IPS-NIHi11 (cell line): ENCODE results near the gene OSBPL3.

ENCODE experiments used
- DNase-seq: peaks from one replicate; pipeline ENCODE4 v3.0.0; 2012; ENCODE audit warnings: mixed read lengths, low spot score

OSBPL3 gene

DNA sequence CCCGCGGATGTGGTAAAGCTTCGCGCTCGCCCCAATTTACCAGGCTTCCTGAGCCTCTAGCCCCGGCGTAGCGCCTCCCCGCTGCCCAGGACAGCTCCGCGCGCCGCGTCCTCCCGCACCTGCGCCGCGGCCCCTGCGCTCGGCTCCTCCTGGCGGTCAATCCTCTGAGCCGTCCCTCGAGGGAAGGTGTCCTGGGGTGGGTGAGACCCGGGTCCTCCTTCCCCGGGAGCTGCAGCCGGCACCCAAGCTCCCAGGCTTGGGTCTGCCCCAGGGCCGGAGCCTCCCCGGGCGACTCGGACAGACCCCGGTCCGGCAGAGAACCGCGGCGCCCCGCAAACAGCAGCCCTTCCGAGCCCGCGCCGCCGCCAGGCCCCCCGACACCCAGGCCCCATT, 512 bp downstream of the OSBPL3 start:
- DNase-seq = peak; percentile 66

DNA sequence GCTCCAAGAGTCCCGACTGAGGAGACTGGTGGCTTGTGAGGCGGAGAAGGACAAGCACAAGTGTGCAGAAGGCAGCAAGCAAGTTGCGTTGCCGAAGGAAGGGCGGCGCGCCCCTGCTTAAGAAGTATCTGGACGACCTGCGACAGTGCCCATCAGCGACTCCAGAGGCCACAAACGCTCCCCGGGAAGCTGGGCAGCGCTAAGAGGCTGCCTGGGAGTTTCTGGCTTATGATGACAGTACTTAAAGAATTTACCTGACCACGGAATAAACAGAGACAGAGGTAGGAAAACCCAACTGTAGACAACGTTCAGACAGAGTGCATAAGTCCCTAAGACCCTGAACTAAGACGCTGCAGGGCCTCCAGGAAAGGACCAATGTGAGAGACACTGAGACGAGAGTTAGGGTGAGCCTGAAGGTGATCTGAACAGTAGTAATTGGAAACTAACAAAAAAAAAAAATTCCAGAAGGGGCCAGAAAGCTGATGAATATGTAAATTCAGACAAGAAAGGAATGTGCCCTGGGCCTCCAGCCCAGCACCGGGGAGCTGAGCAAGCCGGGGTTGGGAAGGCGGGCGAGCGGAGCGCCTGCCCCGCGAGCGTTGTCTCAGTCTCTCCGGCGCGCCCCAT, 1.0 kb downstream of the OSBPL3 start:
- no peak for DNase-seq

DNA sequence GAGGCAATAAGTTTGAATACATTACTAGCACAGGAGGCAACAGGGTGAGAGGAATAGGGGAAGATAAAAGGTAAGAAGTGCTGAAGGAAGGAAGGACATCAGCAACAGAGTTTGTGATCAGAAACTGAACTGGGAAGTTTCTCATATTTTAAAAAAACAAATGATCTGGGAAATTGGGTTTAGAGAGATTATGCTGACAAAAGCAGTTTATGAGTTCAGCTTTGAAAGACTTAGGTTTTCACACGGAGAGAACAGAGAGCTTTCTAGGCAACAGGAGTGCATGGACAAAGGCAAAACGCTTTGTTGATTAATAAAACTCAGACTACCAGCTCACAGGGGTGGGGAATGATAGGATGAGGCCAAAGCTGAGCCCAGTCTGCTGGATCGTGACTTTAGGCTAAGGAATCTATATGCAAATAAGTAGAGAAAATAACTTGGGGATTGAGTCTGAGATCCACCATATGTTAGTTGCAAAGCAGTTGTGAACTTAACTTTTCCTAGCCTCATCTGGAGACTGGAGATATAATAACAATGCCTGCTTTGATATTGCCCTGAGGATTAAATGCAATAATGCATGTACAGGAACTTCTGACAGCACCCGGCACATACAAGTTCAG, 4.2 kb downstream of the OSBPL3 start:
- no peak for DNase-seq

- no peak for DNase-seq
Measured at GRCh38 chr7:24975172-24975571, 4.8 kb downstream of the OSBPL3 start.

GRCh38 chr7:24974026-24974832, 5.7 kb downstream of the OSBPL3 start:
- no peak for DNase-seq

GRCh38 chr7:24972991-24973390, 7.0 kb downstream of the OSBPL3 start:
- no peak for DNase-seq

GRCh38 chr7:24972166-24972477, 7.9 kb downstream of the OSBPL3 start:
- no peak for DNase-seq

- no peak for DNase-seq
Measured at GRCh38 chr7:24971333-24972165, 8.4 kb downstream of the OSBPL3 start.

DNA sequence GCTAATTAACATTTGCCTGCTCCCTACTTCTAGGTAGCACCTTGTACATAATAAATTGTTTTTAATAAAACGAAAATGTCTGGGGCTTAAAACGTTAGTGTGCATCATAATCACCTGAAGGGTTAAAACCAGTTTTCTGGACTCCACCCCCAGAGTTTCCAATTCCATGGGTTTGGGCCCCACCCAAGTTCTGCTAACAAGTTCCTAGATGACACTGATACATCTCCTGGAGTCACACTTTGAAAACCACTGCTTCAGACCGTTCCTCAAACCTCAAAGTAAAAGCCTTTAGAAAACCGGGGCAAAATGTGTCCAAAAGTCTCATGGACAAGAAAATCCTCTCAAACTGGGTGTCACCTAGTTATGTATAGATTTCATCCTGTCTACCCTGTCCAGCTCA, 9.3 kb downstream of the OSBPL3 start:
- no peak for DNase-seq

DNA sequence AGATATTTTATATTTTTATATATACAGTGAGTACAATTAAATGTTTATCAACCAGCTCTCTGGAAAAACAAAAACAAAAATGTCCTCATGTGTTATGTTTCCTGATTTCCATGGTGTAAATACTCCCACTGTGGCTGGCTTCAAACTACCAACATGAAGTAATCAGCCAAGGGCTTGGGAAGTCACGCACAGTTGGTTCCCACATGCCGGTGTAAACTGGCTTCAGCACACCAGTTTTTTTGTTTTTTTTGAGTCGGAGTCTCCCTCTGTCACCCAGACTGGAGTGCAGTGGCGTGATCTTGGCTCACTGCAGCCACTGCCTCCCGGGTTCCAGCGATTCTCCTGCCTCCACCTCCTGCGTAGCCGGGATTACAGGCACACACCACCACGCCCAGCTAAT, 11.8 kb downstream of the OSBPL3 start:
- DNase-seq = no peak

DNA sequence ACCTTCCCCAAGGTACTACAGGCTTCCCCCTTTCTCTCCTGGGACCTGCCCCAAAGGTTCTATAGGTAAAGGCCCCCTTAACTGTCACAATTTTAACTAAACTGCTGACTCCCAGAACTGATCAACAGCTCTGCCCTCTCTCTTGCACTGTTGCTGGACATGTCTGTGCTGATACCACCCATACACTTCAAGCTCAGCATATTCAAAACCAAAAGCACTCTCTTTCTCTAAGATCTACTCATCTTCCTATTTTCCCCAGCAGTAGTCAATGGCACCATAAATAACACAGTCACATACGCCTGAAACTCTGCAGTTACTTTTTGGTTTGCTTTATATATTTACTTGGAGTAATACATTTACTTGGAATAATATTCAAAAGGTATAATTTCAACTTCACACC, 12.3 kb downstream of the OSBPL3 start:
- DNase-seq = no peak

DNA sequence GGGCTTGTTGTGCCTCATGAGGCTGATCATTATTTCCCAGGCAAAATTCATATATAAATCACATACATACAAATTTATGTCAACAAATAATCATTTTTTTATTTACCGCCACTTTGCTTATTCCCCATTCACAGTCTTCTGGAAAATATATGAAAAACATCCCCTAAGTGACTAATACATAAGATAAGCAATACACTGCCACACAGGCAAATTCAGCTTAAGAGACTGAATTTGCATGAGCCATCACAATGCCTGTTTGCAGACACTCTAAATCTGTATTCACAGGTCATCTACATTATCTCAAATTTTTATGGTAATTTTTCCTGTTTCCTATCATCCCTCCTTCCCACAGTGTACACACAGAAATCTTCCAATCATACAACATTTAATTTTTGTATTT, 13.2 kb downstream of the OSBPL3 start:
- DNase-seq = no peak

GRCh38 chr7:24965831-24966708, 13.9 kb downstream of the OSBPL3 start:
- peak; percentile 11 for DNase-seq

DNA sequence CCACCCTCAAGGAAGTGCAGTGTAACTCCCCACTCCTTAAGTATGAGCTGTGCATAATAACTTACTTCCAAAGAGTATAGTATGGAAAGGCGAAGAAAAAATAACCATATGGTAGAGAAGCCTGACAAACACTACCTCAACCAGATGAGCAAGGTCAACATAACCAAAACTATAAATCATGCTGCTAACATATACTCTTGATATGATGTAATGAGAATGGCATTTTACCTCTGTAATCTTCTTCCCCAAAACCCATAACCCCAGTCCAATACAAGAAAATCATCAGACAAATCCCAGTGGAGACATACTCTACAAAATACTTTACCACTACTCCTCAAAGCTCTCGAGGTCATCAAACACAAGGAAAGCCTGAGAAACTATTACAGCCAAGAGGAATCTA, 15.8 kb downstream of the OSBPL3 start:
- DNase-seq = no peak

DNA sequence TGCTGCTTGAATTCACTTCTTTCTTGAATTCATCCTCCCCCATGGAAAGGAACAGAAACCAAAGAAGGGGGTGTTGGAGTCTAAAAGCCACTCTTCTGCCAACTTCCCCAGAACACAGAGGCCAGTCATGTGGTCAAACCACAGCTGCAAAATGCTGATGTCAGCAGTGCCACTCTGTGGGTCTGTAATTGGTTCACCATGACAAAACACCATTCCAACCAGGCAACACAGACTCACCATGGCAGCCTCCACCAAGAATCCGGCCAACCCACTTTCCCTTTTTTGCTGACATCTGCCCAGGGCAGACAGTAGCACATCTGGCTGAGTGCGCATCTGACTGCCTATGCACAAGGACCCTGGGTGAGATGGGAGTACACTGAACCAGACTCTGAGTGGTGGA, 16.8 kb downstream of the OSBPL3 start:
- DNase-seq = no peak

GRCh38 chr7:24962418-24962962, 17.5 kb downstream of the OSBPL3 start:
- DNase-seq = no peak

DNA sequence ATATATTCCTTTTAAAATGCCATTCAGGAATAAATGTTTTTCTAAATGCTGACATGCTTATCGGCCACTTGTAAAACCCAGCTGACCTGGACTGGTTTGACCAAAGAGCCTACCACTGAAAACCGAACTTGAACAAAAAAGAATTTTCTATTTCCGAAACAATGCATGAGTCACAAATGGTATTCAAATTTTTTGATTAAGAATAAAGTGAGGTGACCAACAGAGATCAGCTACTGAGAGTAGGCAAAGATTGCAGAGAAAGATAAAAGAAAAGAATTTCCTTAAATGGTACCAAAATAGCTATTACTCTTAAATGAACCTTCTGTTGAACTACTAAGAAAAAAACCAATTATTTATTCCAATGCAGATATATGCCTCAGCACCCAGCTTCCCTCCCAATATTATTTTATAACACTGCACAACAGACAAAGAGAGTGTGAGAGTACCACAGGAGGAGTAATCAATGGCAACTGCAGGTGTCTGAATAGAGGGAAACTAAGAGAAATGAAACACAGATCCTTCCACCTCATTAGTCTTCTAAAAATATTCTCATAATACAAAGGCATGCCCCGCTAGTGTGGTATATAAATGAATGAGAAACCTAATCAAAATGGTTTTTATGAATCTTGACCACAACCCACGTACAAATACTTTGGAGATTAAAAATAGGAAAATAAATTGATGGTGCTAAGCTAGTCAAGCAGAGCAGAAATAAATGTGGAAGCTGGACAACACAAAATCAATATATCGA, 20.1 kb downstream of the OSBPL3 start:
- DNase-seq = no peak

- no peak for DNase-seq
Measured at GRCh38 chr7:24958399-24958798, 21.6 kb downstream of the OSBPL3 start.

DNA sequence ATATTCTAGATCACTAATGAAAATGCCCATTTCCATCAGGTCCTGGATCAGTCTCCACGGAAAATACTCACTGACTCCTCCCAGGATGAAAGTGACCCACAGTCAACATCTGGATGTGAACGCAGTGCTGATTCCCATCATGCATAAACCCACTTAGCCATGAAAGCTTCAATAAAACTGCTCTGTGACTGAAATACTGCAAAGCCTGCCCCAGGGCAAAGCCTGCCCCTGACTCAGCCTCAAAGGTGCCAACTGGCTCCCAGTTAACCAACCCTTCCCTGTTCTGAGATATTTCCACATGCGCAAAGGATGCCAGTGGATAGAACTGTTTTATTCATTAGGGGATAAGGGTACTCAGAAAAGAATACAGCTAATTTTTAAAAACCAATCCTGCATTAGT, 24.0 kb downstream of the OSBPL3 start:
- DNase-seq = no peak

DNA sequence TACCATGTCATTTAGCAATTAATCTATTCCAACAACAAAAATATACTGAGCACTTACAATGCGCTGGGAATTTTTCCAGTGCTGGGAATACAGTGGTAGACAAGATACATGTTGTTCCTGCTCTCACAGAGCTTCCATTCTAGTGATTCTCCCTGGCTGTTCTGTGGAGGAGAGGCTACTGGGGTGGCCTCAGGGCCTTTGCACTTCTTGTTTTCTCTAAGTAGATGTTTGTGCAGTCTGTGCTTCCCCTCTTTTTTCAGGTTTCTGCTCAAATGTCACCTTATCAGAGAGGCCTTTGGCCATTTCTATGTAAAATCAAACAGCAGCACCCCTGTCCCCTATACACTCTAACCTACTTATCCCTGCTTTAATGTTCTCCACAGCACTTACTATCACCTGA, 24.7 kb downstream of the OSBPL3 start:
- no peak for DNase-seq

GRCh38 chr7:24952464-24952863, 27.5 kb downstream of the OSBPL3 start:
- DNase-seq = no peak
